Endometrial microvascular endothelial cells (primary cell): Measurements from ENCODE around the gene BHLHA15. TPM values are rescaled to one million over a fixed set of nuclear protein-coding genes. Genes with fewer than 3 reads are reported as not detected.

ENCODE experiments used
- in situ Hi-C: cut with HindIII; loops from 2 replicates; pipeline ENCODE4 v1.10.0; 2017; ENCODE audit warnings: low sequenced_read_pairs, low pct_unique_long_range_greater_than_20kb; ENCODE audit errors: inconsistent ontology term
- total RNA-seq: library from RNA; depleted of rRNA; stranded (reverse); fragments of >200 nt; gene quantifications from one replicate; pipeline ENCODE4 v1.2.3, GENCODE V29; 2015; ENCODE audit errors: inconsistent ontology term

BHLHA15 gene
- total RNA-seq, 1 donor from 2014 or later, result not detected

- in situ Hi-C loops, result no loop called here
Observed at GRCh38 chr7:98256431-98256830, 45.2 kb downstream of the BHLHA15 start.

GRCh38 chr7:98257701-98258100, 46.5 kb downstream of the BHLHA15 start:
- in situ Hi-C loops, result no loop called here

Other genes with a start within 250 kb of the BHLHA15 start
- not detected for gene OCM2, start 221.2 kb upstream of the BHLHA15 start, total RNA-seq
- gene LMTK2, start 104.6 kb upstream of the BHLHA15 start, total RNA-seq, result 11.1 TPM
- 126 TPM for gene TECPR1, start 40.8 kb downstream of the BHLHA15 start, total RNA-seq
- 66.6 TPM for gene BRI3, start 70.2 kb downstream of the BHLHA15 start, total RNA-seq
- 3.1 TPM for gene BAIAP2L1, start 189.7 kb downstream of the BHLHA15 start, total RNA-seq